Parathyroid adenoma (tissue), 2 donors: ENCODE data around the gene AGAP1.

ENCODE experiments used
- H2AFZ ChIP-seq: fragments of 300-600 bp; sonication (generic); one replicate; pipeline ENCODE4 v1.7.0; 2017; ENCODE audit warnings: antibody characterized with exemption, mild to moderate bottlenecking
- H3K27ac ChIP-seq: fragments of 300-600 bp; sonication (generic); one replicate; pipeline ENCODE4 v1.7.0; 2017
- H3K27me3 ChIP-seq: fragments of 300-600 bp; sonication (generic); one replicate; pipeline ENCODE4 v1.7.0; 2017; ENCODE audit warnings: low read length; ENCODE audit not compliant: control insufficient read depth, insufficient read depth
- H3K36me3 ChIP-seq: fragments of 300-600 bp; sonication (generic); one replicate; pipeline ENCODE4 v1.7.0; 2017; ENCODE audit warnings: low read length; ENCODE audit not compliant: control insufficient read depth, insufficient read depth
- H3K4me1 ChIP-seq: fragments of 300-600 bp; sonication (generic); one replicate; pipeline ENCODE4 v1.7.0; 2017; ENCODE audit warnings: control low read depth
- H3K4me2 ChIP-seq: fragments of 300-600 bp; sonication (generic); one replicate; pipeline ENCODE4 v1.7.0; 2017; ENCODE audit warnings: low read length
- H3K4me3 ChIP-seq: fragments of 300-600 bp; sonication (generic); one replicate; pipeline ENCODE4 v1.7.0; 2017; ENCODE audit warnings: low read depth, low read length
- H3K79me2 ChIP-seq: fragments of 300-600 bp; sonication (generic); one replicate; pipeline ENCODE4 v1.7.0; 2017; ENCODE audit warnings: control low read depth
- H3K9ac ChIP-seq: fragments of 300-600 bp; sonication (generic); one replicate; pipeline ENCODE4 v1.7.0; 2017; ENCODE audit warnings: mild to moderate bottlenecking
- H3K9me3 ChIP-seq: fragments of 300-600 bp; sonication (generic); one replicate; pipeline ENCODE4 v1.7.0; 2017; ENCODE audit warnings: low read length; ENCODE audit not compliant: control insufficient read depth
- CTCF ChIP-seq: fragments of 300-600 bp; sonication (generic); IDR thresholded peaks from one replicate; pipeline ENCODE4 v1.7.0; 2017; ENCODE audit warnings: antibody characterized with exemption, mild to moderate bottlenecking
- donor health status: primary hyperparathyroidism.

AGAP1 gene

DNA sequence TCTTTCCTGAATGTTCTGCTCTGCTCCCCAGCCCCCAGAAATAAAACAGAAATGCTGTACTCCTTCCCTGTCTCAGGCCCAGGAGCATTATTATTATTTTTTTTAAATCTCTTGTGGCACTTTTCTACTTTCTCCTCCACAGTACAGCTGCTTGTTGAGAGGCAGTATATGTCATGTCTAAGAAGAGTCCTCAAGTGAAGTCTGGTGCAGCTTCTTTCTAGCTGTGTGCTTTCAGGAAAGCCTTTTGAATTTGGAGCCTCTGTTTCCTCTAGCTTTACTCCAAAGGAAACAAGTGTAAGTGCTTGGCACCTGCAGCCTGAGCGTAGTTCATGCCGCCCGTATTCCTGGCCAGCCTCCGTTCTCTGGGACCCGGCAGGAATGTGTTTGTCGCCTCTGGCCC lies 22.4 kb downstream of the AGAP1 start:
- Histone ChIP-seq H3K9me3 (no peaks in the 10 kb centered on the region), H3K79me2 (peaks cover 74% of the 10 kb centered on the region), H3K9ac (no peak overlapping the region), H2AFZ (no peak overlapping the region), H3K27ac (no peak overlapping the region), H3K4me2 (no peak overlapping the region), H3K27me3 (no peaks in the 10 kb centered on the region), H3K4me3 (no peak overlapping the region), H3K36me3 (no peaks in the 10 kb centered on the region), H3K4me1 (peaks cover 7% of the 10 kb centered on the region)
- no peak for TF ChIP-seq CTCF

GRCh38 chr2:235518322-235519090 lies 24.7 kb downstream of the AGAP1 start:
- TF ChIP-seq CTCF: no peak
- Histone ChIP-seq H3K27ac (no peak overlapping the region), H3K36me3 (no peaks in the 10 kb centered on the region), H3K27me3 (no peaks in the 10 kb centered on the region), H3K9me3 (no peaks in the 10 kb centered on the region), H2AFZ (no peak overlapping the region), H3K4me3 (no peak overlapping the region), H3K9ac (no peak overlapping the region), H3K4me2 (no peak overlapping the region), H3K79me2 (peaks cover 75% of the 10 kb centered on the region), H3K4me1 (peaks cover 15% of the 10 kb centered on the region)

- Histone ChIP-seq H3K27ac (no peak overlapping the region), H2AFZ (no peak overlapping the region), H3K36me3 (no peaks in the 10 kb centered on the region)
Observed at GRCh38 chr2:235520787-235521186, 26.9 kb downstream of the AGAP1 start.

DNA sequence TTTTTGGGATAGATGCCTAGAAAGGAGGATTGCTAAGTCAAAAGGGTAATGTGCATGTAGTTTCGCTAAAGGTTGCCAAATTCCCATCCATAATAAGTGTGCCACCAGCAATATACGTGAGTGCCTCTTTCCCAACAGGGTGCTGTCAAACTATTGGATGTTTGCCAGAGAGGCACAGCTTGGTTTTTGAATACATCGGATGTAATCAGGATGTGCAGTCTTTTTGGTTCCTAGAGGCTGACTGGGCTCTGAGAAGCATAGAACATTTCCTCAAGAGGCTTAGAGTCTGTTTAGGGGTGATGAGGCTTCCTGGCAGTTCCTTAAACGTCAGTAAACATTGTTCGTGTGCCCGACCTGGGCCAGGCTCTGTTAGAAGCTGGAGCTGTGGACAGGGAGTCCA lies 28.0 kb downstream of the AGAP1 start:
- H3K79me2 ChIP-seq: peaks cover 65% of the 10 kb centered on the region
- H2AFZ ChIP-seq: no peak overlapping the region
- H3K27me3 ChIP-seq: no peaks in the 10 kb centered on the region
- no peaks in the 10 kb centered on the region for H3K36me3 ChIP-seq
- no peak overlapping the region for H3K4me2 ChIP-seq
- H3K9ac ChIP-seq: no peak overlapping the region
- no peak overlapping the region for H3K27ac ChIP-seq
- no peak overlapping the region for H3K4me3 ChIP-seq
- no peak for TF ChIP-seq CTCF
- H3K9me3 ChIP-seq: no peaks in the 10 kb centered on the region
- peaks cover 15% of the 10 kb centered on the region for H3K4me1 ChIP-seq

More at GRCh38 chr2:235520787-235521186, 26.9 kb downstream of the AGAP1 start:
- no peak for TF ChIP-seq CTCF
- no peaks in the 10 kb centered on the region for H3K27me3 ChIP-seq
- H3K4me1 ChIP-seq: peaks cover 15% of the 10 kb centered on the region
- H3K79me2 ChIP-seq: peaks cover 66% of the 10 kb centered on the region
- H3K9ac ChIP-seq: no peak overlapping the region
- H3K4me2 ChIP-seq: no peak overlapping the region
- no peak overlapping the region for H3K4me3 ChIP-seq
- no peaks in the 10 kb centered on the region for H3K9me3 ChIP-seq

DNA sequence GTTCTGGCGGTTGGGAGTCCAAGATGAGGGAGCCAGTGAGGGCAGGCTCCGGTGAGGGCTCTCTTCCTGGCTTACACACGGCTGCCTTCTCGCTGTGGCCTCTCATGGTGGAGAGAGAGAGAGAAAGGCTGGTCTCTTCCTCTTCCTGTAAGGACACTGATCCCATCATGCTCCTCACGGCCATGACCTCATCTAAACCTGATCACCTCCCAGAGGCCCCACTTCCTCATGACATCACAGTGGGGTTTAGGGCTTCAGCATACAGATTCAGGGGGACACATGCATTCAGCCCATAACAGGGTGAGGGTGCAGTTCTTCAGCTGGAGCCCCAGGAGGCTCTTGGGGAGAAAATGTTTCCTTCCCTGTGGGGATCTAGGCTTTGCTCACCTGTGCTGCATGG lies 29.2 kb downstream of the AGAP1 start:
- Histone ChIP-seq H3K9me3 (no peaks in the 10 kb centered on the region), H3K4me1 (peaks cover 13% of the 10 kb centered on the region), H3K27ac (no peak overlapping the region), H3K79me2 (peaks cover 55% of the 10 kb centered on the region), H3K4me3 (no peak overlapping the region), H3K9ac (no peak overlapping the region), H3K36me3 (no peaks in the 10 kb centered on the region), H3K4me2 (no peak overlapping the region), H3K27me3 (no peaks in the 10 kb centered on the region), H2AFZ (no peak overlapping the region)
- no peak for TF ChIP-seq CTCF
